ENCODE data around the gene DIS3L2.
A peak's percentile ranks its signal among the peaks of the same experiment; 100 is the strongest.

The DIS3L2 gene, protein sequence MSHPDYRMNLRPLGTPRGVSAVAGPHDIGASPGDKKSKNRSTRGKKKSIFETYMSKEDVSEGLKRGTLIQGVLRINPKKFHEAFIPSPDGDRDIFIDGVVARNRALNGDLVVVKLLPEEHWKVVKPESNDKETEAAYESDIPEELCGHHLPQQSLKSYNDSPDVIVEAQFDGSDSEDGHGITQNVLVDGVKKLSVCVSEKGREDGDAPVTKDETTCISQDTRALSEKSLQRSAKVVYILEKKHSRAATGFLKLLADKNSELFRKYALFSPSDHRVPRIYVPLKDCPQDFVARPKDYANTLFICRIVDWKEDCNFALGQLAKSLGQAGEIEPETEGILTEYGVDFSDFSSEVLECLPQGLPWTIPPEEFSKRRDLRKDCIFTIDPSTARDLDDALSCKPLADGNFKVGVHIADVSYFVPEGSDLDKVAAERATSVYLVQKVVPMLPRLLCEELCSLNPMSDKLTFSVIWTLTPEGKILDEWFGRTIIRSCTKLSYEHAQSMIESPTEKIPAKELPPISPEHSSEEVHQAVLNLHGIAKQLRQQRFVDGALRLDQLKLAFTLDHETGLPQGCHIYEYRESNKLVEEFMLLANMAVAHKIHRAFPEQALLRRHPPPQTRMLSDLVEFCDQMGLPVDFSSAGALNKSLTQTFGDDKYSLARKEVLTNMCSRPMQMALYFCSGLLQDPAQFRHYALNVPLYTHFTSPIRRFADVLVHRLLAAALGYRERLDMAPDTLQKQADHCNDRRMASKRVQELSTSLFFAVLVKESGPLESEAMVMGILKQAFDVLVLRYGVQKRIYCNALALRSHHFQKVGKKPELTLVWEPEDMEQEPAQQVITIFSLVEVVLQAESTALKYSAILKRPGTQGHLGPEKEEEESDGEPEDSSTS

DNA sequence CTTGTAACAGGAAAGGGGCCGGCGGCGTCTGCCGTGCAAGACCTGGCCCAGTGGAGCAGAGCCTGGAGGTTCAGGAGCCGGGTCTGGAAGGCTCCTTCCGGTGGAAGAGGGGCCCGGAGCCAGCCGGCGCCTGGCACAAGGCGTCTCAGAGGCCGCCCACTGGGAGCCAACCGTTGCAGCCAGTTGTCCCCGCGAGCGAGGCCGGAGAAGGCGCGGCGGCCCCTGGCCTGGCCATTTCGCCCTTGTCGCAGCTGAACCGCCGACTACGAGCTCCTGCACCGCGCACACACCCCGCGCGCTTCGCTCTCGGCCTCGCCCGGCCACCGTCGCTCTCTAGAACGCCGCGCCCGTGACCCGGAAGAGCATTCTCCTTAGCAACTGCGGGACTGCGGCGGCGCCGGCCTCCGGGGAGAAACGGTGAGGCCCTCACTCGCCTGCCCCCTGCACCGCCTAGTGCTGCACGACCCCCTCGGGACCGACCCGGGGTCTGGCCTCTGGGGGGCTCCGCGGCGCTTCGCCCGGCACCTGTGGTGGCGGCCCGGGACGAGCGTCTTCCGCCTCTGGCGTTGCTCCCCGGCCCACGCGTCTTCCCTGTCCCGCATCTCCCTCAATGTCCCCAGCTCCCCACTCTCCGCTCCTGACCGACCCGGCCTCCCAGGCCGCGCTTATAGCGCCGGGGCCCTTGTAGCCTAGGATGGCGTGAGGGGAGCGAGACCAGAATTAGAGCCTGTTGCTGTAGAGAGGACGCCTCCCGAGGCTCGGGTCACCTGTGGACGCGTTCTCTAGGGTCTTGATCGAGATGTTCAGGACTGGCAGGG is at the start of gene DIS3L2:
TSS of gene DIS3L2 (plus strand) at position 365 of the 818 bp plus-strand sequence. CDS start 53,215 bp downstream, outside the sequence.
- DNase-seq: peak; percentile 77

DNA sequence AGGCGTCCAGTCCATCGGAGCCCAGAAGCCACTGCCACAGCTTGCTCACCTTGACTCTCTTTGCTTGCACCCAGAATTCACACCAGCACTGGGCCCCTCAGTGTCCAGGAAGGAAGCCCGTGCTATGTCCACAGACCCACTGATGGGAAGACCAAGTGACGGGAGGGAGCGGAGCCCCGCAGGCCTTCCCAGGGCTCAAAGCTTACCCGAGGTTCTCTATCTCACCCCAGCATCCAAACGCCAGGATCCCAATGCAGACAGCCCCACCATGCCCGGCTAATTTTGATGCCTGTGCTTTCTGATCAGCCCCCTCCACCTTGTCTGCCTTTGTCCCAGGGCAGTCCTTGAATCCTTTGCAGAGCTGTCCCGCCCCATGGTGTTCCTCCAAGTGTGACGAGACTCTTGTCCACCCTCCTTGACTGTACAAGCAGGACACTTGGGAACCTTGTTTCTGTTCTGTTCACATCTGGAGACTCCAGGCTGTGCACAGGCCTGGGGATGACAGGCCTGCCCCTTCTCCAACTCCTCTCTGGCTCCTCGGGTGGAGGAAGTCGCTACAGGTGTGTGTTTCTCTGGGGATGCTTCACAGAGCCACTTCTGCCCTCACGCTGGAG is 47.3 kb upstream of the DIS3L2 start:
- no peak for DNase-seq

DNA sequence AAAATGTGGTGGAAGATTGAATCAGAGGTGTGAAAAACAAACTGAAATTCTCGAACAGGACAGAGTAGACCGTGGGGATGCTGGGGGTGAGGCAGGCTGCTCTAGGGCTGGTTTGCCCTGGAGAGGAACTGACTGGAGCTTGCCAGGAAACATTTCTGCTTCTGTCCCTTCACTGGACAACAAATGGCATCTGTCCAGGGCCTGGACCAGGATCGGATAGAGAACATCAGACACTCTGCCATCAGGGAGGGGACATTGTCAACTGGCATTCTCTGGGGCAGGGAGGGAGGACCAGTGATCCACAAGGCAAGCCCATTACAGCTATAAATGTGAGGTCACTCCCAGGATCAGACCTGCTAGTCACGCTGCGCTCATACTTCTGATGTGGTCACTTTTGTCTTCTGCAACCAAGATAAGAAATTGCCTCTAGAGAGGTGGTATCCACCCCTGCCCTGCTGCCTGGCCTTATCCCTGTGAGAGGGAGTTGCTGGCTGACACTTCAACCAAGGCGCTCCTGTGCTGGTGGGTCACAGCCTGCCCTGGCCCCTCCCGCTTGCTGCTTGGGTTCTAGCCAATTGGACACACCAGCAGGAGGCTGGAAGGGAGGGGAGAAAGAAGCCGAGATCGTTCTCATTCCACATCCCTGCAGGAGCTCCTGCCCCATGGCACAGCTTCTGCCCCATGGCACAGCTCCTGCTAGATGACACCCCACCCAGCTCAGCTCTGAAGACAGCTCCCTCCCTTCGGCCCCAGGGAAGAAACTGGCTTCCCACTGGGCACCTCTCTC is 44.0 kb upstream of the DIS3L2 start:
- no peak for DNase-seq

DNA sequence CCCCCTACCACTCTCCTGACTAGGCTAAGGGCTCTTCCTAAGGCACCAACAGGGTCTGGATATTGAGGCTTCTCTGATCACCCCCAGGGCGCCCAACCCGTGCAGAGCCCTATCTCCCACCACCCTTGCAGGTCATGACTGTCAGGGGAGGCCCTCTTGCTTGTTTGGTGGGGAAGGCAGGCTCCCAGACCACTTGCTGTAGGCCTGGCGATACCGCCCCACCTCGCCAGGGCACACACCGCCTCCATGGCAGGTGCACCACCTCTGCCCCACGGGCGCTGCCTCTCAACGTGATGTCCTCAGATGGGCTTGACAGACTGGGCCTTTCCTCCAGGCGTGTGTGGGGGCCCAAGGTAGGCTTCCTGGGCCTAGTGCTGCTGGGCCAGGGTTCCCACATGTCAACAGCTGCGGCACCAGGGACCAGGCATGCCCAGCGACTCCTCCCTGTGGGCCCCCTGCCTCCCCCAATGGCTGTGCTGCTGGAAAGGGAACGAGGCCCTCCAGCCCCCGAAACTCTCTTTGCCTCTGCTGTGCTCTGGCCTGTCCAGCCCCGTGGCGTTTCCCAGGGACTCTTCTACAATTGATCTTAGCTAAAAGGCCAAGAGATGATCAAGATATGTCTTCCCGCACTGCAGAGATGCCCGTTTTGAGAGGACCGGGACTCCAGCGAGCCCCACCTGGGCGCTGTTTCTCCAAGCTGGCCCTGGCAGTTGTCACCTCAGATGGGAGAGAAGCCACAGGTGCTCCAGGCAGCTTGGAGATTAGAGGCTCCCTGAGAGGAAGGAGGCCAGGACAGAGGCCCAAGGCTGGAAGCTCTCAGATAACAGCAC is 42.8 kb upstream of the DIS3L2 start:
- no peak for DNase-seq

DNA sequence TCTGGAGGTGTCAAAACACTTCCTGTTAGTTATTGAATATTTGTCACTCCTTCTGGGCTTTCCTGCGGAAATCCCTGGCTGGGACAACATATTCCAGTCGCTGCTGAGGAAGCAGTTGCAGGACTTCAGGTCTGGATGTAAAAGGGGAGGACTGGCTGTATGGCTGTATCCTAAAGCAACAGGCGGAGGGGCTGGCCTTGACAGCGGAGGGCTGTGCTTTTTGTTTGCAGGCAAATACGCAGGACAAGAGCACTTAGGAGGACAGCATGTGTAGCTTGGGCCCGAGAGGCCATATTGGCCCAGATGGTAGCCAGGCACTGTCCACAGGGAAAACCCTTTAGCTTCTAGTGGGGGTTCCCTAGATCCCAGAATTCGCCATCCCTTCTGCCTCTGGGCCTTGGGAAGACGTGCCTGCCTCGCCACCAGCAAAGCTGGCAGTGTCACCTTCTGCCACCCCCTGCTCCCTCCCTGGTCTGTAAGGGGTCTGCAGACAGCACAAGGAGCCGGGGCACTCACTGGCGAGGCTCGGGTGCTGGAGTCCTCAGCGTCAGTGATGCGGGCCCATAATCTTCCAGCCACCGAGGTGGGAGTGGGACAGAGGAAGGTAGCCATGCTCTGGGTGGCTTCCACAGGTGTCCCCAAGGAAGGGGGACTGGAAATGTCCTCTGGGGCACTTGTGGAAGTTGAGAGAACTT is 42.0 kb upstream of the DIS3L2 start:
- no peak for DNase-seq

DNA sequence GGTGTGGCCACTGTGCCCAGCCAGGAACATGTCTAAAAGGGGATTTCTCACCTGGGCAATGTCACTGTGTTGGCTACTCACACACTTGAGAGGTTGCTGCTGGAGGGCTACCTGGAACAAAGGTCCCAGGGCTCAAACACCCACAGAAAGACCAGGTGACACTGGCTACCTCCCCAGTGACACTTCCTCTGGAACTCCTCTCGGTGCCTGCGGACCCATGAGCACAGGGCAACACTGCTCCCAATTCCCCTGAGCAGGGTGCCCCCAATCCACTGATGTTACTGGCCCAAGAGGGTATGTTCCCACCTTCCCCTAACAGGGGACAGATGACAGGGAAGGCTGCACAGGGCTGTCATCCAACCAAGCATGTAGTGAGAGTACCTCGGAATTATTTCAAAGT is 41.1 kb upstream of the DIS3L2 start:
- DNase-seq: no peak

DNA sequence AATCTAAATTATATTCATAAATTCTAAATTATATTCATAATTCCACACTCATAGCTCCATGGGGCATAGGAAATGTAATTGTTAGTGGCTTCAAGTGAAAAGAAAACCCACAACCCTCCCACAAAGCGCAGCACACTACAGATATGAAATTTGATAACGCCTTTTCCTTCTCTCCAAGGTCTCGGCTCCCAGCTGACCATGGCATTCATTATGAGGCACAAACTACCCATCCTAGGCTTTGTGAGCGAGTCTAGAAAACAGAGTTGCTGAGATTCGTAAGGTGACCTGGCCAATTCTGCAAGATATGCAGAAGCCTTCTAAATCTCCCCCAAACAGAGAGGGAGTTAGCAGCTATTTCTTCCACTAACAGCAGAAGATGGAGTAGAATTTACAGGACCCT is 40.7 kb upstream of the DIS3L2 start:
- DNase-seq: no peak

DNA sequence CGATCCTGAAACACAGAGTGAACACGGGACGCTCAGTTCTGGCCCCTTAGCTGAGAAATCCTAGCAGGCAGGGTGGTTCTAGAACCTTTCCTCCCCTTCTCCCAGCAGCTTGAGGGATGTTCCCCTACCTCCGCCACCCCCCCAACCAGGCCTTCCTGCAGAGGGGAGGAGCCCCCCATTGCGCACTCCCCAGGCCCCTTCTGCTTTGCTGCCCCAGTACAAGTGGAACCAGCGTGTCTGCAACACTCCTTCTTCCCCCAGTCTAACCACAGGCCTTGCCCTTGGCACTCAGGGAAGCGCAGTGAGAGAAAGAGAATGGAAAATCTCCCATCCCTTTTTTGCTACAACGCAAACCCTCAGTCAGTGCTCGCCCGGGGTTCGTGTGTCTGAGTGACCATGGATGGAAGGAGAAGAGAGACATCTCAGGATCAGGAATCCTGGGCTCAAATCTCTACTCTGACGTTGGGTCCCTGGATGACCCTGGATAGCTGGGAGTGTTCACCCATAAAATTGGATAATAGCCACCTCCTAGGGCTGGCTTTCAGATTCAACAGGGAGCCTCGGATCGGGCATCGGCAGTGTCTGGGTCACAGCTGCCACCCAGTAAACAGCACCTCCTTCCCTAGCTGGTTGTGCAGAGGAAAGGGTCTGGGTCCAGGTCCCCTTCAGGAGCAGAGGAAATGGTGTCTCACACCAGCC is 39.1 kb upstream of the DIS3L2 start:
- no peak for DNase-seq

DNA sequence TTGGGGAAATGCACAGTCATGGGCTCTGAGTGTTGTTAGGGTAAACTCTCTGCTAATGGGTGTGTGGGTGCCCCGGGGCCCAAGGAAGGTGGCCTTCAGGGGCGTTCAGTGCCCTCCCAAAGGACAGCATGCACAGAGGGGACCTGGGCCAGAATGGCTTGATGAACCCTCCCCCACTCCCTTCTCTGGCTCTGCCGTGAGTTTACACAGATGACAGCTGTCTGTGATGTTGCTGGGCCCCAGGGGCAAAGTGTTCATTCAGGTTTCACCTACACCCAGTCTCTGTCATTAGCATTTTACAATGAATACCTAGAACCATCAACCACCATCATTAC is 38.5 kb upstream of the DIS3L2 start:
- DNase-seq: no peak

DNA sequence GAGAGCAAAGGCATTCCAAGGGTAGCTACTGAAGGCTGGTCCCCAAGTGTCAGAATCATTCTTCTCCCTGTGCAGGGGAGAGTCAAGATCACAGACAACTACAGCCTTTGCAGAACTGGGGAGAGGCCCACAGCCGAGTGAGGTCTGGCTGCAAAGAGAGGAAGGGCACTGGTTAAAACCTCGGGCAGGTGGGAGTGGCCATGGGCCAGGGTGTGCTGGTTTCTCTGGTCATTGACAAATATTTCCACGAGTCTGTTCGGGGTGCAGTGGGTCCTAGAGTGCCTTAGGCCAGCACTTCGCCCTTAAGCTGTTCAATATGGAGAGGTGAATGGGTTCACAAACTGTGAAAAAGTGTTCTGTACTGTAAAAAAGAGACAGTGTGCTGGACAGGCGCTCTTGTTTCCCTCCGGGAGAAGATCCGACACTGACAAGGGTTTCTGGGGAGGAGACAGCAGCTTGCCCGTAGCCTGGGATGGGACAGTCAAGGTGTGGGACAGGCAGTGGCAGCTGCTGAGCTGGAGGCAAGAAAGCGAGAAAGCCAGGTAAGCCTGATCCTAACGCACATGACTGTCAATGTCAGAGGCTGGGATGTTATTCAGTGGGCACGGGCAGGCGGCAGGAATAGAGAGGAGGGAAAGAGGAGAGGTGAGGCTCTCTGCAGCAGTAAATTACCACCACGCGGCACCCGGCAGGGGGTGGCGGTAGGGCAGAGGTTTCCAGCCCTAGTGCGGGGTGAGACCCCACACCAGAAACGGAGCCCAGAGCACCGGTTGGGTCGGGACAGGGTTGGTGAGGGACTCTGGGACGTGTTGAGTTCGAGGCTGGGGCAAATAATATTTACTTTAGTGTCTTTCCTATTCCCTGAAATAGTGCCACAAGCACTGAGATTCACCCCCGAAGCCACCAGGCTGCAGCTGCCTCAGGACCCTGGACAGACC is 37.3 kb upstream of the DIS3L2 start:
- DNase-seq: no peak

DNA sequence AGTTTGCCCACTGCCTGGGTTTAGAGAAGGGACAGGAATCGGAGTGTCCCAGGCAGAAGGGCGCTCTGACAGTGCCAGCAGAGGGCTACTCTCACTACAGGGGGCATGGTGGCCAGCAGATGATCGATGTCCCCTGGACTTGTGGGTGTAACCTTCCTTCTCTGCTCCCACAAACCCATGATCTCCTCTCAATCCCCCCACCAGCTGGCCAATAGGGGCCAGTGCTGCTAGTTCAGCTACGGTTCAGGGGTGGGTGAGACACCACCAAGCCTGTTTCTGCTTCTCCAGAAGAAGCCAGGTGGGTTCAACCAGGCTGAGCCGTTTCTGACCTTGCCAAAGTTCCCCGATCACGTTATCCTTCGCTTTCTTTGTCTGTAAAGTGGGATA is 36.6 kb upstream of the DIS3L2 start:
- no peak for DNase-seq

DNA sequence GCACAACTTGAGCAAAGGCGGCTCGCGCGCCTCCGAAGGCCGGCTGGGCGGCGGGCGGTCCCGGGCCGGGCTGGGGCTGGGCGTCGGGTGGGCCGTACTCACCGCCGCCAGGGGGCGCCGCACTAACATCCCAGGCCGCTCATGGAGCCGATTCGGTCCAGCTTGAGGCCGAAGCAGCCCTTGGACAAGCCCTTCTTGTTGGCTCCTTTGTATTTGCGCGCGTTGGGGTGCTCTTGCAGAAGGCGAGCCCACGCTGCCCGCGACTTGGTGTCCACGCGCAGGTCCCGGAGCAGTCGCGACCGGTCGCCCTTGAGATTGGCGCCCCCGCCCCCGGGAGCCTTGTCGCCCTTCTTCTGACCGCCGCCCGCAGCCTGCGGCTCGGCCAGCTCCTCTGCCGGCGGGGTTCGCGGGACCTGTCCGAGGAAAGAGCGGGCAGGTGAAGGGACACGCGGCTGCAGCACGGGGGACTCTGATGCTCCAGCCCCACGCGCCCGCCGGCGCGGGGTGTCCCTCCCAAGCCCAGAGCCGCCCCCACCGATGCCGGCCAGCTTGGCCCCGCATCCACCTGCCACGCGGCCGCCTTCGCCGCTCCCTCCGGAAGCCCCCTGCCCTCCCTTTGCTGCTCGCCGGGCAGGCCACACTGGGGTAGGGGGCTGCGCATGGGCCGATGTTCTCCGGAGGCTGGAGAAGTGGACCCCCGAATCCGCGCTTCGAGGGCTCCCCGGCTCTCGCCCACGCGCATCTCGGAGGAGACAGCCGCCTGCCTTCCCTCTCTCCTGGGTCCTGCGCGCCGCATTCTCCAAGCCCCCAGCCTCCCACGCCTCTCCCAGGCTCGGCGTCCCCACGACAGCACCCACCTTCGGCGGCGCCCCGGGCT is 36.0 kb upstream of the DIS3L2 start:
- peak; percentile 72 for DNase-seq

DNA sequence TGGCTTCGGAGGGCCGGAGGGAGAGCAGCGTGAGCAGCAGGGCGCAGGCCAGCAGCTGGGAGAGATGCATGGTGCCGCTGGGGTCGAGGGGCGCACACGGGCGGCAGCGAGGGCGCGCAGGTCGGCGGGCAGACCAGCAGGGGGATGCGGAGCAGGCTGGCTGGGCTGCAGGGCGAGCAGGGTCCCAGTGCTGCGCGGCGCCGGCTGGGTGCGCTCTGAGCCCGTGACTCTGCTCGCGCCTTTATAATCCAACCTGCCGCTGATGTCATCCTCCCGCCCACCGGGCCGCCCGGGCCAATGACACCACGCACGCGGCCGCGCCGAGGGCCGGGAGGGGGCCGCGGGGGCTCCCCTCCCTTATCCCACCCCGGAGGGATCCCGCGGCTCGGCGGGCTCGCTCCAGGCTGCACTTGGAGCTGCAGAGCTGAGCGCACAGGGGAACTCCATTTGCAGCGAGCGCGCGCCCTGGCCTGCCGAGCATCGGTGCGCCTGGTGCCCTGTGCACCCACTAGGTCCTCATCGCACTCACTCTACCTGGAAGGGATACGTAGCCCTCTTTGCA is 35.3 kb upstream of the DIS3L2 start, which contains the start of gene NPPC:
TSS of gene NPPC (minus strand) at position 217 of the 562 bp plus-strand sequence. CDS start at position 70, 147 bp downstream.
- peak; percentile 28 for DNase-seq

DNA sequence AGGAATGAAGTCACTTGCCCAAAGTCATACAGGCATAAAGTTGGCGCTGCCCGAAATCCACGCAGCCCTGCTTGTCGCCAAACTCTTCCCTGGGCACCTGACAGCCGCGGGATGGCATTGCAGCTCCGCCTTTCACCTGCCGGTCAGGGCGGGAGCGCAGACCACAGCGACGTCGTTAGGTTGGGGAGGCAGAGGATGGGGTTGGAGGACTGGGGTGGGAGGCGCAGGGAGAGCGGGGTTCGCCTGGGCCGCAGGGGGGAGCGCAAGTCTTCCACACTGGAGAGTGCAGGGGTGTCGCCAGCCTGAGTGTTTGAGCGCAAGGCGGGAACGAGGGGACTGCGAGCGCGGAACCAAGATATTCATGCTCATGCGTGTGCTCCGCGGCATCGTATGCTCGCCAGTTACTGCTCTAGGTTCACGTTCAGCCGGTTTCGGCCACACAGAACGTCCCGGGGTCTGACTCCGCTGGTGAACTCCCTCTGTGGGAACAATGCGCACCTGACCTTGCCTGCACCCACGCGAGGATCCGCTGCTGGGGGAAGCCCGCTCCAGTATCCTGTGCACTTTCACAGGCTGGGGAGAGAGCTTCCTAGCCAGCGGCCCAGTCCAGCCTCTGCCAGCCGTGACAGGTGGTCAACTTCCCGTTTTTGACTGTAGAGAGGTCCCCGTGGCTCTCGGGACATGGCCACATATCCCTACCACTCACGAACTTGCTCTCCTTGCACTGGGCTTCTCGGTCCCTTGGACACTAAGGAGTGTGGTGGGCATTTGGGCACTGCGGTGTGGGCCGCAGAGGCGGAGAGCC is 34.5 kb upstream of the DIS3L2 start:
- DNase-seq: no peak

DNA sequence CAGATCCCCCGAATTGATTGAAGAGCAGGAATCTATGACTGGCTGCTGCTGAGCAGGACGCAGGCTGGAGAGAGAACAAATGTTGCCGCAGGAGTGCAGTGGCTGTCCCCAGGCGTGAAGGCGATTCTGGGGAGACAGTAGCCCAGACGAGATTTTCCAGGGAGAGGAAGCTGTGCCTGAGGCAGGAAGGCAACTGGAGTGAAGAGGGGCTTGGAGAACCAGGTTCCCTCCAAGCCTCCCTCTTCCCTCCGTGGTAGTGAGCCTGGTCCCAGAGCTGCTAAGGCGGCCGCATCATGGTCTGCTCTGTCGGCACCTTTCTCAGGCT is 34.0 kb upstream of the DIS3L2 start:
- DNase-seq: no peak

DNA sequence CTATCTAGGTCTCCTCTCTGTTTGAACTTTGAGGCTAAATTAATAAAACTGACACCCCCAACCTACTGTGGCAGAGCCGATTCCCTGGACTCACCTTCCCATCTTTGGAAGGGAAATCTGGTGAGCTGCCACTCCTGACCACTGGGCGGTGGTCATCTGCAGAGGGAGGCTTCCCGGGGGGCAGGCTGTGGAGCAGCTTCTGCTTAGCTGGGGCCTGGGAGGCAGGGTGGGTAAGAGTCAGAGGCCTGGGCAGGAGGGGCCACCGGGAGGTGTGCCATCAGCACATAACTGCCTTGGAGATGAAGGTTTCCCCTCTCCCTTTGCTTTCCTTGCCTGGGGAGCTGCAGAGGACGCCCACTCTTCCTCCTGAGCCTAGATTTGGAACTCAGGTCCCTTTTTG is 33.0 kb upstream of the DIS3L2 start:
- DNase-seq: no peak
